ENCODE results near the gene ARHGEF37.

ARHGEF37 gene

DNA sequence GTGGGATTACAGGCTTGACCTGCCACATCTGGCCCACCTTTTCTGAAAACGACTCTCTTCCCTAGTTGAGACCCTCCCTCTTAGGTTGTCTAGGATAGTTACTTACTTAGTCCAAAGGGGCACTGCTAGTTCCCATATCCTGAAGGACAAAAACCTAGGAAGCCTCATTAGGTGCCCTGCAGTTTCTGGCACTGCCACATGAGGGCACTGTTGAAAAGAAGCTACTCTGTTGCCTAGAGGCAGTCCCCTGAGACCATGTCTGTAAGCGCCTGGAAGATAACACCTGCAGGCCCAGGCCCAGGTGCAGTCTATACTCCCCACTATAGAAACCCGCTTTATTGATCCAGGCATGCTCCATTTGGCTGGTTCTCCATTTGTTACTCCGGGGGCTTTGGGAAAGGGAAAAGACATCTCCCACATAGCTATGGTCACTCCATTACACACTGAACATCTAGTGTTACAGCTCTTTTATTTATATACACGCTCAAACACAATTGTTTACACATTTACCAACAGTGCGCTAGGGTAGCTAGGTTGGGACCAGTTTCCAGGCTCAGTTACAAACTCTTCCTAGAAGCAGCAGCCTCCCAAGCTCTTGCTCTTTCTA is 75.4 kb downstream of the ARHGEF37 start:
- H3K4me3 ChIP-seq (ENCODE audit: low read length, poor library complexity, severe bottlenecking), result no peak overlapping the region
- no peak overlapping the region for H2AFZ ChIP-seq (ENCODE audit: low read length)
- H3F3A ChIP-seq (ENCODE audit: low read depth), result 0 out of 2 replicates have a peak, but pooled peaks cover 4% of the 10 kb centered on the region
- H3K4me2 ChIP-seq (ENCODE audit: low read depth, low read length, poor library complexity, severe bottlenecking), result no peak overlapping the region
- no peaks in the 10 kb centered on the region for H3K4me1 ChIP-seq (ENCODE audit: insufficient read depth, low read length, poor library complexity, severe bottlenecking)
- H3K9me2 ChIP-seq (replicated peaks; ENCODE audit: low read depth, low read length), result no peaks in the 10 kb centered on the region
- TF ChIP-seq EZH2phosphoT487 (IDR thresholded peaks at IDR 0.05; ENCODE audit: borderline replicate concordance), result no peak
- TF ChIP-seq, protein P1, sequence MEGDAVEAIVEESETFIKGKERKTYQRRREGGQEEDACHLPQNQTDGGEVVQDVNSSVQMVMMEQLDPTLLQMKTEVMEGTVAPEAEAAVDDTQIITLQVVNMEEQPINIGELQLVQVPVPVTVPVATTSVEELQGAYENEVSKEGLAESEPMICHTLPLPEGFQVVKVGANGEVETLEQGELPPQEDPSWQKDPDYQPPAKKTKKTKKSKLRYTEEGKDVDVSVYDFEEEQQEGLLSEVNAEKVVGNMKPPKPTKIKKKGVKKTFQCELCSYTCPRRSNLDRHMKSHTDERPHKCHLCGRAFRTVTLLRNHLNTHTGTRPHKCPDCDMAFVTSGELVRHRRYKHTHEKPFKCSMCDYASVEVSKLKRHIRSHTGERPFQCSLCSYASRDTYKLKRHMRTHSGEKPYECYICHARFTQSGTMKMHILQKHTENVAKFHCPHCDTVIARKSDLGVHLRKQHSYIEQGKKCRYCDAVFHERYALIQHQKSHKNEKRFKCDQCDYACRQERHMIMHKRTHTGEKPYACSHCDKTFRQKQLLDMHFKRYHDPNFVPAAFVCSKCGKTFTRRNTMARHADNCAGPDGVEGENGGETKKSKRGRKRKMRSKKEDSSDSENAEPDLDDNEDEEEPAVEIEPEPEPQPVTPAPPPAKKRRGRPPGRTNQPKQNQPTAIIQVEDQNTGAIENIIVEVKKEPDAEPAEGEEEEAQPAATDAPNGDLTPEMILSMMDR (conservative IDR thresholded peaks at IDR 0.05; ENCODE audit: low read length), result peak; percentile 86
- H3K9me3 ChIP-seq (ENCODE audit: insufficient read depth, low read depth, low read length), result no peaks in the 10 kb centered on the region
- no peaks in the 10 kb centered on the region for H3K36me3 ChIP-seq (ENCODE audit: insufficient read depth, low read length)
- no peaks in the 10 kb centered on the region for H3K27me3 ChIP-seq (ENCODE audit: insufficient read depth, low read length, poor library complexity, severe bottlenecking)
- no peak overlapping the region for H3K9ac ChIP-seq (ENCODE audit: low read depth, low read length, poor library complexity, severe bottlenecking)
- H4K20me1 ChIP-seq (ENCODE audit: insufficient read depth, low read length, poor library complexity, severe bottlenecking), result no peaks in the 10 kb centered on the region
- no peaks in the 10 kb centered on the region for H3K79me2 ChIP-seq (ENCODE audit: insufficient read depth, low read length)

DNA sequence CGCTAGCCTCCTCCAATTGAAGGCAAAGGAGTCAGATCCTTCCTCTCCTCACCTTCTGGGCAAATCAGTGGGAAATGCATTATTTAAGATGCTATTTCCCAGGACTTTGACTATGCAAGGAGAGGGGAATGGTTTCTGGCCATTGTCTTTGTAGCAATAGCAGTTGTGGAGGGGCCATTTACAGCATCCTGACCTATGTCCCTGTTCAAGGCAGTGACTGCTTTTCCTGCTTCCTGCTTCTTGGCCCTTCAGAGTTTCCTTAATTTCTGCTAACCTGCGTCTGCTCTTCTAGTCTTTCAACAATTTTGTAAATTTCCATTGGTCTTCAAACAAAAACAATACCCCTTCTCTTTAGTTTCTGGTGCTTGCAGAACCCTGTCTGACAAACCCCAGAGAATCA is 76.0 kb downstream of the ARHGEF37 start:
- TF ChIP-seq EZH2phosphoT487 (IDR thresholded peaks at IDR 0.05; ENCODE audit: borderline replicate concordance), result no peak
- TF ChIP-seq, protein P1 (conservative IDR thresholded peaks at IDR 0.05; ENCODE audit: low read length), result no peak
- Histone ChIP-seq H3F3A (ENCODE audit: low read depth) (0 out of 2 replicates have a peak, but pooled peaks cover 4% of the 10 kb centered on the region), H3K79me2 (ENCODE audit: insufficient read depth, low read length) (no peaks in the 10 kb centered on the region), H3K36me3 (ENCODE audit: insufficient read depth, low read length) (no peaks in the 10 kb centered on the region), H2AFZ (ENCODE audit: low read length) (no peak overlapping the region), H4K20me1 (ENCODE audit: insufficient read depth, low read length, poor library complexity, severe bottlenecking) (no peaks in the 10 kb centered on the region), H3K4me3 (ENCODE audit: low read length, poor library complexity, severe bottlenecking) (no peak overlapping the region), H3K4me1 (ENCODE audit: insufficient read depth, low read length, poor library complexity, severe bottlenecking) (no peaks in the 10 kb centered on the region), H3K4me2 (ENCODE audit: low read depth, low read length, poor library complexity, severe bottlenecking) (no peak overlapping the region), H3K9ac (ENCODE audit: low read depth, low read length, poor library complexity, severe bottlenecking) (no peak overlapping the region), H3K27me3 (ENCODE audit: insufficient read depth, low read length, poor library complexity, severe bottlenecking) (no peaks in the 10 kb centered on the region), H3K9me3 (ENCODE audit: insufficient read depth, low read depth, low read length) (no peaks in the 10 kb centered on the region), H3K9me2 (replicated peaks; ENCODE audit: low read depth, low read length) (no peaks in the 10 kb centered on the region)

DNA sequence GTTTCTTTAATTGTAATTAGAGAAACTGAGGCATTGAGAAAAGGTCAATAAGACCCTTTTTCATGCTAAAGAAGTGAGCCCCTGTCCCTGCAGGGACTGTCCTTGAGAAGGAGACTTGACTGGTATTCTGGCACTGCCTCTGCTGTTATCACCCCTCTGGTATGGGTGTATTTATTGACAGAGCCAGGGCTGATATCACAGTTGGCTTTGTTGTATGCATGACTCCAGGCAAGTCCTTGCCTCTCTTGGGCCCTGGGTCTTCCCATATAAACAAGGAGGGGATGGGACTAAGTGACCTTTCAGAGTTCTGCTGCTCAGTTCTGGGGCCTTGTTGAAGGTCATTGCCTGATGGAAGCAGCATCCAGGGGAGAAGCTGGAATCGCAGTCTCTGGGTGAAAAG is 77.0 kb downstream of the ARHGEF37 start:
- Histone ChIP-seq H3K9ac (ENCODE audit: low read depth, low read length, poor library complexity, severe bottlenecking) (no peak overlapping the region), H3K9me2 (replicated peaks; ENCODE audit: low read depth, low read length) (no peaks in the 10 kb centered on the region), H3K36me3 (ENCODE audit: insufficient read depth, low read length) (no peaks in the 10 kb centered on the region), H3K27me3 (ENCODE audit: insufficient read depth, low read length, poor library complexity, severe bottlenecking) (no peaks in the 10 kb centered on the region), H3F3A (ENCODE audit: low read depth) (no peaks in the 10 kb centered on the region), H3K4me3 (ENCODE audit: low read length, poor library complexity, severe bottlenecking) (no peak overlapping the region), H3K79me2 (ENCODE audit: insufficient read depth, low read length) (no peaks in the 10 kb centered on the region), H3K4me1 (ENCODE audit: insufficient read depth, low read length, poor library complexity, severe bottlenecking) (no peaks in the 10 kb centered on the region), H3K4me2 (ENCODE audit: low read depth, low read length, poor library complexity, severe bottlenecking) (no peak overlapping the region), H4K20me1 (ENCODE audit: insufficient read depth, low read length, poor library complexity, severe bottlenecking) (no peaks in the 10 kb centered on the region), H2AFZ (ENCODE audit: low read length) (no peak overlapping the region), H3K9me3 (ENCODE audit: insufficient read depth, low read depth, low read length) (no peaks in the 10 kb centered on the region)
- no peak for TF ChIP-seq EZH2phosphoT487 (IDR thresholded peaks at IDR 0.05; ENCODE audit: borderline replicate concordance)
- TF ChIP-seq, protein P1 (conservative IDR thresholded peaks at IDR 0.05; ENCODE audit: low read length), result no peak

All from Loucy (cell line).